GM12878 (cell line): Measurements from ENCODE around the gene LMBR1.

Source experiments
- CBX5 ChIP-seq: sonication (generic); IDR thresholded peaks from 2 replicates; pipeline ENCODE4 v1.6.1; 2016; ENCODE audit warnings: low read depth, moderate library complexity, mild to moderate bottlenecking, inconsistent platforms
- NR2F1 ChIP-seq: fragments of 450-650 bp; conservative IDR thresholded peaks from 2 replicates; pipeline ENCODE4 v1.6.1; 2017; ENCODE audit warnings: mild to moderate bottlenecking

GRCh38 chr7:156628562-156628961 lies 264.4 kb downstream of the LMBR1 start:
- no peak for TF ChIP-seq NR2F1
- TF ChIP-seq CBX5: no peak
